HFFc6 (cell line): ENCODE results near the gene GDA. TPM values are rescaled to one million over a fixed set of nuclear protein-coding genes. Genes with fewer than 3 reads are reported as not detected.

Experiments
- DNase-seq: peaks from one replicate; pipeline ENCODE4 v3.0.0-alpha.2; 2018
- H3K27ac Mint-ChIP-seq: 2 replicates; pipeline ENCODE4 v1.8.0; 2020; ENCODE audit warnings: mild to moderate bottlenecking, mixed read lengths
- H3K27me3 Mint-ChIP-seq: 2 replicates; pipeline ENCODE4 v1.8.0; 2021; ENCODE audit warnings: mild to moderate bottlenecking, moderate library complexity, mixed read lengths; ENCODE audit not compliant: insufficient read depth
- H3K36me3 Mint-ChIP-seq: 2 replicates; pipeline ENCODE4 v1.8.0; 2021; ENCODE audit warnings: low read depth, mixed read lengths
- H3K4me1 Mint-ChIP-seq: 2 replicates; pipeline ENCODE4 v1.8.0; 2020; ENCODE audit warnings: low read depth, mixed read lengths
- H3K4me3 Mint-ChIP-seq: 2 replicates; pipeline ENCODE4 v1.8.0; 2020; ENCODE audit warnings: mild to moderate bottlenecking, moderate library complexity, mixed read lengths
- H3K9me3 Mint-ChIP-seq: 2 replicates; pipeline ENCODE4 v1.8.0; 2020; ENCODE audit warnings: mild to moderate bottlenecking, mixed read lengths
- total RNA-seq, 6 experiments: library from RNA; stranded (reverse); fragmentation: NEBNext Ultra II Directional; extraction: Animal tissue kit (Norgen Biotek cat#: 25700); gene quantifications; 2 replicates in 1 of 6; 3 replicates in 5 of 6; pipeline ENCODE4 v1.2.3, GENCODE V29; 2021
- TF ChIP-seq, protein P1 (sequence below): fragments of 200-600 bp; sonication (generic); IDR thresholded peaks from 2 replicates; pipeline ENCODE4 v1.5.0; 2021; ENCODE audit warnings: antibody characterized with exemption, mild to moderate bottlenecking

The GDA gene
- total RNA-seq, 6 experiments from 2014 or later = not detected

DNA sequence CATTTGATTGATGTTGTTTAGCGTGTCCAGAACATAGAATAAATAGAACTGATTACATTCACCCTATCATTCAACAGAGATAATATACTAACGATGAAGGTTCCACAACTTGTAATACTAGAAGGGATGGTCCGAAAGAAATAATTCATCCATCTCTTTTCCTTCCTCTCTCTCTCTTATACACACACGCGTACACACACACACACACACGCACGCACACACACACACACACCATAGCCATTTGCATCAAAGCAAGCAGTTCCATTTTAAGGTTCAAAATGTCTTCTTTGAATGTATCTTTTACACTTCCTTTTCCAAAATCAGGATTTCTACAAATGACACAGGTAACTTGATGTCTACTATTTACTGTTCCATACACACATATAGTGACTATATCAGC lies 887 bp downstream of the GDA start:
- H3K4me3 Mint-ChIP-seq = no peak overlapping the region
- TF ChIP-seq, protein P1, sequence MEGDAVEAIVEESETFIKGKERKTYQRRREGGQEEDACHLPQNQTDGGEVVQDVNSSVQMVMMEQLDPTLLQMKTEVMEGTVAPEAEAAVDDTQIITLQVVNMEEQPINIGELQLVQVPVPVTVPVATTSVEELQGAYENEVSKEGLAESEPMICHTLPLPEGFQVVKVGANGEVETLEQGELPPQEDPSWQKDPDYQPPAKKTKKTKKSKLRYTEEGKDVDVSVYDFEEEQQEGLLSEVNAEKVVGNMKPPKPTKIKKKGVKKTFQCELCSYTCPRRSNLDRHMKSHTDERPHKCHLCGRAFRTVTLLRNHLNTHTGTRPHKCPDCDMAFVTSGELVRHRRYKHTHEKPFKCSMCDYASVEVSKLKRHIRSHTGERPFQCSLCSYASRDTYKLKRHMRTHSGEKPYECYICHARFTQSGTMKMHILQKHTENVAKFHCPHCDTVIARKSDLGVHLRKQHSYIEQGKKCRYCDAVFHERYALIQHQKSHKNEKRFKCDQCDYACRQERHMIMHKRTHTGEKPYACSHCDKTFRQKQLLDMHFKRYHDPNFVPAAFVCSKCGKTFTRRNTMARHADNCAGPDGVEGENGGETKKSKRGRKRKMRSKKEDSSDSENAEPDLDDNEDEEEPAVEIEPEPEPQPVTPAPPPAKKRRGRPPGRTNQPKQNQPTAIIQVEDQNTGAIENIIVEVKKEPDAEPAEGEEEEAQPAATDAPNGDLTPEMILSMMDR = no peak
- no peak for DNase-seq
- no peaks in the 10 kb centered on the region for H3K36me3 Mint-ChIP-seq
- no peaks in the 10 kb centered on the region for H3K9me3 Mint-ChIP-seq
- H3K27ac Mint-ChIP-seq = no peak overlapping the region
- H3K4me1 Mint-ChIP-seq = no peaks in the 10 kb centered on the region
- peaks cover 18% of the 10 kb centered on the region for H3K27me3 Mint-ChIP-seq

- Mint-ChIP-seq H3K36me3 (no peaks in the 10 kb centered on the region), H3K27me3 (peaks cover 18% of the 10 kb centered on the region), H3K4me1 (no peaks in the 10 kb centered on the region), H3K27ac (no peak overlapping the region), H3K9me3 (no peaks in the 10 kb centered on the region), H3K4me3 (no peak overlapping the region)
- TF ChIP-seq, protein P1 = no peak
- DNase-seq = no peak
Observed at GRCh38 chr9:72150661-72151060, 1.4 kb downstream of the GDA start.

- no peaks in the 10 kb centered on the region for H3K9me3 Mint-ChIP-seq
- no peak overlapping the region for H3K4me3 Mint-ChIP-seq
- no peak overlapping the region for H3K27ac Mint-ChIP-seq
- no peaks in the 10 kb centered on the region for H3K36me3 Mint-ChIP-seq
- H3K4me1 Mint-ChIP-seq = no peaks in the 10 kb centered on the region
- TF ChIP-seq, protein P1 = no peak
- DNase-seq = no peak
- H3K27me3 Mint-ChIP-seq = peaks cover 18% of the 10 kb centered on the region
Observed at GRCh38 chr9:72151104-72151503, 1.9 kb downstream of the GDA start.

DNA sequence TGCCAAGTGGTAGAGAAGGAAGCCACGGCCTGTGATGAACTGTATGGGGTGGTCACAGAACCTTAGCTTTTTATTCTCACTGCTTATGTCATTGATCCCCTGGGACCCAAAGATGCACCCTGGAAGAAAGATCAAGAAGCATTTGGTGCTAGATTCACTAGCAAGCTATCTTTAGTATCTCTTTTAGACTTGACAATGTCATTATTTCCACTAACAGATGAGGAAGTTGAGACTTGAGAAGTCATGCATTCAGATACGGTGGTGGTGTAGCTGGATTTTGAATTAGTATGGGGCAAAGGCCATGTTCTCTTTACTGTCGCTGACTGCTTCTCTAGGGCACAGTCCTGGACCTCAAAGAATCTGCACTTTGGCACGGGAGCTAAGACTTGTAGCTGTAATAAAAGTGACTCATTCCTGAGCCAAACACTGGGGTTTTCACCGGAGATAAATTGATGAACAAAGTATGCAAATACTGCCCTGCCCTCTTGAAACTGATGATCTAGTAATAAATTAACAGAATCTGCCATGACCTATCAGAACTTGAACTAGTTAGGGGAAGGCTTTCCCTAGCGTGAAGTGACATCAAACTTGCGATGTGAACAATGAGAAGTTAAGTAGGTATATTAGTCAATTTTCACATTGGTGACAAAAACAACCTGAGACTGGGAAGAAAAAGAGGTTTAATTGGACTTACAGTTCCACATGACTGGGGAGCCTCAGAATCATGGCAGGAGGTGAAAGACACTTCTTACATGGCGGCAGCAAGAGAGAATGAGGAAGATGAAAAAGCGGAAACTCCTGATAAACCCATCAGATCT lies 5.4 kb downstream of the GDA start:
- Mint-ChIP-seq H3K36me3 (no peaks in the 10 kb centered on the region), H3K27me3 (peaks cover 5% of the 10 kb centered on the region; the same call in 1 of the 2 replicates), H3K4me3 (no peak overlapping the region), H3K27ac (no peak overlapping the region), H3K4me1 (no peaks in the 10 kb centered on the region), H3K9me3 (no peaks in the 10 kb centered on the region)
- DNase-seq = no peak
- TF ChIP-seq, protein P1 = no peak

- Mint-ChIP-seq H3K36me3 (no peaks in the 10 kb centered on the region), H3K4me1 (no peaks in the 10 kb centered on the region), H3K27ac (no peak overlapping the region), H3K4me3 (no peak overlapping the region), H3K27me3 (no peaks in the 10 kb centered on the region), H3K9me3 (no peaks in the 10 kb centered on the region)
- TF ChIP-seq, protein P1 = no peak
- DNase-seq = no peak
Observed at GRCh38 chr9:72155301-72155700, 6.1 kb downstream of the GDA start.
